ENCODE measurements around the gene PGAM1. TPM values are rescaled to one million over a fixed set of nuclear protein-coding genes. Genes with fewer than 3 reads are reported as not detected.

The PGAM1 gene
- total and polyA plus RNA-seq, 7 donors, result 36.2 to 186 (median 47.2) TPM

GRCh38 chr10:97442277-97442676 is 16.3 kb downstream of the PGAM1 start:
- intact Hi-C loops (cut with DNase I), result no loop called here
- no peaks in the 10 kb centered on the region for H3K9me3 ChIP-seq
- H3K27me3 ChIP-seq (ENCODE audit: insufficient read depth in 3 of 3, low read length in 2 of 3), result no peaks in the 10 kb centered on the region
- no peak for ATAC-seq
- WGBS, 3 donors, result 93 to 100% (median 98%) methylated on average over 1 of the region's 1 CpG
- peaks cover 3 to 57% of the 10 kb centered on the region in 2 donors for H3K36me3 ChIP-seq (ENCODE audit: insufficient read depth in 1 of 2, low read depth in 1 of 2)
- peaks cover 21% of the 10 kb centered on the region for H3K4me1 ChIP-seq
- DNase-seq, result no peak
- no peak overlapping the region for H3K4me3 ChIP-seq
- H3K27ac ChIP-seq, result no peak overlapping the region
- TF ChIP-seq CTCF (IDR thresholded peaks at IDR 0.05), result no peak

- WGBS, 3 donors, result 91 to 96% (median 92%) methylated on average over 1 of the region's 1 CpG
- no peak overlapping the region for H3K4me3 ChIP-seq
- H3K4me1 ChIP-seq, result peaks cover 29% of the 10 kb centered on the region
- H3K36me3 ChIP-seq (ENCODE audit: insufficient read depth in 1 of 2, low read depth in 1 of 2), result peaks cover 0 to 38% of the 10 kb centered on the region in 2 donors
- intact Hi-C loops (cut with DNase I), result no loop called here
- DNase-seq (no peak), ATAC-seq (no peak)
- H3K27ac ChIP-seq, result no peak overlapping the region
- no peaks in the 10 kb centered on the region for H3K9me3 ChIP-seq
- H3K27me3 ChIP-seq (ENCODE audit: insufficient read depth in 3 of 3, low read length in 2 of 3), result no peaks in the 10 kb centered on the region
- no peak for TF ChIP-seq CTCF (IDR thresholded peaks at IDR 0.05)
Measured at GRCh38 chr10:97444212-97444611, 18.2 kb downstream of the PGAM1 start.

DNA sequence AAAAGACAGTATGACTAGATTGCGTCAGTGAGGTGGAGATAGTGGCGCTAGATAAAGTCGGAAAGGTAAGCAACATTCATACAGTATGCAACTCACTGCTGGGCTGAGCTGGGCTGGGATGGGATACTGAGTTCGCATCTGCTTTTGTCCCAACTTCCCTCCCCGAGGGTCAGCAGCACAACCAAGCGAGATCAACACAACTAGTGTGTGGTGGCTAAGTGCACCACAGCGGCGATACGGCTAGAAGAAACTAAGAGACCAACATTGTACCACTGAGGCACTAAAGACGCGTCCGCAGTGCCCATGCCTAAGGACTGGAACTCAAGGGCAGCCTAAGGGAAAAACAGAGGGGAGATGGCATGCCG is 19.3 kb downstream of the PGAM1 start:
- Histone ChIP-seq H3K27me3 (ENCODE audit: insufficient read depth in 3 of 3, low read length in 2 of 3) (no peaks in the 10 kb centered on the region), H3K36me3 (ENCODE audit: insufficient read depth in 1 of 2, low read depth in 1 of 2) (peaks cover 0 to 27% of the 10 kb centered on the region in 2 donors), H3K27ac (peak overlapping the region; percentile 24), H3K4me3 (peak overlapping the region; percentile 87), H3K9me3 (no peaks in the 10 kb centered on the region), H3K4me1 (peaks cover 29% of the 10 kb centered on the region)
- TF ChIP-seq CTCF (IDR thresholded peaks at IDR 0.05), result no peak
- intact Hi-C loops (cut with DNase I), result no loop called here
- DNase-seq (no peak), ATAC-seq (peak; percentile 1 to 31 (median 2))
- WGBS, 3 donors, result 2 to 3% (median 2%) methylated on average over 13 of the region's 13 CpGs

- TF ChIP-seq CTCF (IDR thresholded peaks at IDR 0.05), result peak; percentile 6
- peak within 1 kb of the TSS; percentile 87 for H3K4me3 ChIP-seq
- intact Hi-C loops (cut with DNase I), result no loop called here
- H3K9me3 ChIP-seq, result no peaks in the 10 kb centered on the region
- peak within 1 kb of the TSS; percentile 68 for H3K27ac ChIP-seq
- peak; percentile 90 to 91 for DNase-seq
- peaks cover 34% of the 10 kb centered on the region for H3K4me1 ChIP-seq
- H3K36me3 ChIP-seq (ENCODE audit: insufficient read depth in 1 of 2, low read depth in 1 of 2), result peaks cover 0 to 20% of the 10 kb centered on the region in 2 donors
- no peaks in the 10 kb centered on the region for H3K27me3 ChIP-seq (ENCODE audit: insufficient read depth in 3 of 3, low read length in 2 of 3)
- ATAC-seq, result peak; percentile 98 to 99 (median 98)
- WGBS, 3 donors, result 0 to 1% (median 0%) methylated on average over 59 to 66 of the region's 66 CpGs
Measured at GRCh38 chr10:97445722-97446639, 20.0 kb downstream of the PGAM1 start, which contains the start of the genes EXOSC1 and ZDHHC16. Gene EXOSC1 (minus strand): TSS chr10:97446006. CDS start chr10:97445985, 21 bp downstream. Gene ZDHHC16 (plus strand): TSS chr10:97446175. CDS start chr10:97451676, 5,501 bp downstream.
